H9 (cell line): Measurements from ENCODE around the gene VSTM2L. TPM values are rescaled to one million over a fixed set of nuclear protein-coding genes. Genes with fewer than 3 reads are reported as not detected.

Experiments used
- DNase-seq: peaks from one replicate; pipeline ENCODE4 v3.0.0-alpha.2; 2017
- H2AFZ ChIP-seq: one replicate; pipeline ENCODE4 v1.6.1; 2013; ENCODE audit warnings: mild to moderate bottlenecking, low read length, control low read depth, moderate library complexity
- H2AK5ac ChIP-seq: 2 replicates; pipeline ENCODE4 v1.6.1; 2013; ENCODE audit warnings: low read length, control low read depth, mixed read lengths; ENCODE audit not compliant: insufficient read length
- H2BK120ac ChIP-seq: one replicate; pipeline ENCODE4 v1.6.1; 2013; ENCODE audit warnings: low read depth, mild to moderate bottlenecking, low read length, control low read depth, inconsistent platforms; ENCODE audit not compliant: poor library complexity, severe bottlenecking
- H2BK12ac ChIP-seq: 2 replicates; pipeline ENCODE4 v1.6.1; 2013; ENCODE audit warnings: low read length, control low read depth, mixed read lengths, low read depth; ENCODE audit not compliant: insufficient read length
- H2BK15ac ChIP-seq: 2 replicates; pipeline ENCODE4 v1.6.1; 2013; ENCODE audit warnings: low read depth, low read length, control low read depth
- H2BK20ac ChIP-seq: one replicate; pipeline ENCODE4 v1.6.1; 2013; ENCODE audit warnings: low read depth, mild to moderate bottlenecking, low read length, control low read depth, inconsistent platforms; ENCODE audit not compliant: poor library complexity, severe bottlenecking
- H2BK5ac ChIP-seq: 2 replicates; pipeline ENCODE4 v1.6.1; 2013; ENCODE audit warnings: low read length, control low read depth, mixed read lengths; ENCODE audit not compliant: insufficient read length
- H3K14ac ChIP-seq: 2 replicates; pipeline ENCODE4 v1.6.1; 2013; ENCODE audit warnings: low read length, control low read depth; ENCODE audit not compliant: insufficient read depth
- H3K18ac ChIP-seq: 2 replicates; pipeline ENCODE4 v1.6.1; 2013; ENCODE audit warnings: low read depth, mild to moderate bottlenecking, mixed read lengths, low read length, control low read depth; ENCODE audit not compliant: insufficient read length
- H3K23ac ChIP-seq: 2 replicates; pipeline ENCODE4 v1.6.1; 2013; ENCODE audit warnings: low read length, control low read depth, mixed read lengths, low read depth; ENCODE audit not compliant: insufficient read length
- H3K23me2 ChIP-seq: 2 replicates; pipeline ENCODE4 v1.6.1; 2013; ENCODE audit warnings: low read depth, mild to moderate bottlenecking, mixed read lengths, low read length, control low read depth; ENCODE audit not compliant: insufficient read length, poor library complexity, severe bottlenecking
- H3K27ac ChIP-seq: 2 replicates; pipeline ENCODE4 v1.5.1; 2013; ENCODE audit warnings: low read length, control low read depth, mixed read lengths, low read depth; ENCODE audit not compliant: insufficient read length
- H3K27me3 ChIP-seq: 2 replicates; pipeline ENCODE4 v1.6.1; 2013; ENCODE audit warnings: low read length, control low read depth, inconsistent platforms; ENCODE audit not compliant: insufficient read depth
- H3K4ac ChIP-seq: 2 replicates; pipeline ENCODE4 v1.6.1; 2013; ENCODE audit warnings: low read depth, mild to moderate bottlenecking, control low read depth, inconsistent platforms, low read length, moderate library complexity
- H3K4me1 ChIP-seq: 2 replicates; pipeline ENCODE4 v1.6.1; 2013; ENCODE audit warnings: low read length, control low read depth, inconsistent platforms; ENCODE audit not compliant: insufficient read depth
- H3K4me2 ChIP-seq: 2 replicates; pipeline ENCODE4 v1.6.1; 2013; ENCODE audit warnings: low read length, control low read depth, mixed read lengths; ENCODE audit not compliant: insufficient read length, insufficient read depth
- H3K56ac ChIP-seq: 2 replicates; pipeline ENCODE4 v1.6.1; 2013; ENCODE audit warnings: low read depth, mild to moderate bottlenecking, mixed read lengths, low read length, control low read depth; ENCODE audit not compliant: insufficient read length
- H3K79me1 ChIP-seq: 2 replicates; pipeline ENCODE4 v1.6.1; 2013; ENCODE audit warnings: low read depth, mild to moderate bottlenecking, moderate library complexity, low read length, control low read depth, inconsistent platforms; ENCODE audit not compliant: insufficient read depth, poor library complexity, severe bottlenecking
- H3K79me2 ChIP-seq: 2 replicates; pipeline ENCODE4 v1.6.1; 2013; ENCODE audit warnings: low read length, control low read depth, inconsistent platforms; ENCODE audit not compliant: insufficient read depth
- H3K9ac ChIP-seq: 2 replicates; pipeline ENCODE4 v1.6.1; 2013; ENCODE audit warnings: low read length, control low read depth, mixed read lengths; ENCODE audit not compliant: insufficient read length; ENCODE audit errors: extremely low read depth
- H3K9me3 ChIP-seq: one replicate; pipeline ENCODE4 v1.6.1; 2013; ENCODE audit warnings: low read depth, low read length, inconsistent platforms; ENCODE audit not compliant: control insufficient read depth
- H3T11ph ChIP-seq: one replicate; pipeline ENCODE4 v1.6.1; 2013; ENCODE audit warnings: mild to moderate bottlenecking, low read length, control low read depth, inconsistent platforms
- H4K20me1 ChIP-seq: one replicate; pipeline ENCODE4 v1.6.1; 2013; ENCODE audit not compliant: control insufficient read depth, insufficient read length, insufficient read depth
- H4K5ac ChIP-seq: 2 replicates; pipeline ENCODE4 v1.6.1; 2013; ENCODE audit warnings: low read depth, mild to moderate bottlenecking, mixed read lengths, low read length, control low read depth; ENCODE audit not compliant: insufficient read length
- H4K8ac ChIP-seq: replicated peaks from 2 replicates; pipeline ENCODE4 v1.6.1; 2013; ENCODE audit warnings: low read length, control low read depth, mixed read lengths, low read depth; ENCODE audit not compliant: insufficient read length
- H4K91ac ChIP-seq: 2 replicates; pipeline ENCODE4 v1.6.1; 2013; ENCODE audit warnings: low read depth, mild to moderate bottlenecking, moderate library complexity, mixed read lengths, low read length, control low read depth; ENCODE audit not compliant: insufficient read length
- H3K27ac Mint-ChIP-seq, 3 experiments: 2 replicates in 2 of 3; 3 replicates in 1 of 3; pipeline ENCODE4 v1.8.0; 2020 to 2021; ENCODE audit warnings: mixed read lengths in 3 of 3, mild to moderate bottlenecking in 1 of 3, moderate library complexity in 1 of 3
- H3K27me3 Mint-ChIP-seq: 2 replicates; pipeline ENCODE4 v1.8.0; 2021; ENCODE audit warnings: low read depth, mild to moderate bottlenecking, moderate library complexity, mixed read lengths
- H3K36me3 Mint-ChIP-seq, 3 experiments: 2 replicates in 2 of 3; 3 replicates in 1 of 3; pipeline ENCODE4 v1.8.0; 2020 to 2021; ENCODE audit warnings: low read depth in 3 of 3, mixed read lengths in 3 of 3; ENCODE audit not compliant: insufficient read depth in 1 of 3
- H3K4me1 Mint-ChIP-seq, 2 experiments: 2 replicates each; pipeline ENCODE4 v1.8.0; 2020; ENCODE audit warnings: mixed read lengths in 2 of 2
- H3K4me3 Mint-ChIP-seq, 2 experiments: 2 replicates in 1 of 2; 3 replicates in 1 of 2; pipeline ENCODE4 v1.8.0; 2020 to 2021; ENCODE audit warnings: mild to moderate bottlenecking in 2 of 2, mixed read lengths in 2 of 2, moderate library complexity in 1 of 2
- H3K9me3 Mint-ChIP-seq, 2 experiments: 2 replicates in 1 of 2; 3 replicates in 1 of 2; pipeline ENCODE4 v1.8.0; 2020; ENCODE audit warnings: mild to moderate bottlenecking in 2 of 2, mixed read lengths in 2 of 2, moderate library complexity in 1 of 2
- CTCF ChIP-seq: fragments of 200-600 bp; sonication (generic); conservative IDR thresholded peaks from 3 replicates; pipeline ENCODE4 v1.8.0; 2021; ENCODE audit warnings: antibody characterized with exemption, mild to moderate bottlenecking
- WGBS: extraction: QIAGEN DNeasy Blood & Tissue Kit; methylation state at CpG from one replicate; pipeline ENCODE4 v1.1.7; 2013; ENCODE audit warnings: missing lambda C conversion rate, low lambda C conversion rate, mixed read lengths; ENCODE audit not compliant: insufficient read length; ENCODE audit errors: extremely low coverage; 5-methylcytosine and 5-hydroxymethylcytosine counted together
- total RNA-seq: library from RNA; stranded (reverse); gene quantifications from 2 replicates; pipeline ENCODE4 v1.2.1, GENCODE V29; 2021

VSTM2L gene
- total RNA-seq, 1 experiment from 2014 or later, result 2.1 TPM

- H4K20me1 ChIP-seq, result no peaks in the 10 kb centered on the region
- no peak overlapping the region for H3T11ph ChIP-seq
- H3K18ac ChIP-seq, result no peak overlapping the region
- H3K27me3 ChIP-seq, result no peaks in the 10 kb centered on the region; the same call in 1 of the 2 replicates
- no peak overlapping the region for H2BK120ac ChIP-seq
- H4K91ac ChIP-seq, result no peak overlapping the region
- no peak overlapping the region for H4K8ac ChIP-seq
- H3K14ac ChIP-seq, result no peak overlapping the region
- no peaks in the 10 kb centered on the region for H3K79me2 ChIP-seq
- H2BK12ac ChIP-seq, result no peak overlapping the region
- peaks cover 33% of the 10 kb centered on the region for H3K27me3 Mint-ChIP-seq
- H3K27ac Mint-ChIP-seq, result no peak overlapping the region
- H3K27ac ChIP-seq, result no peak overlapping the region
- H2AK5ac ChIP-seq, result no peak overlapping the region
- H3K79me1 ChIP-seq, result no peaks in the 10 kb centered on the region
- H3K9me3 Mint-ChIP-seq, result no peaks in the 10 kb centered on the region
- no peak overlapping the region for H2BK20ac ChIP-seq
- no peak overlapping the region for H3K4me2 ChIP-seq
- H3K4me1 Mint-ChIP-seq, result peaks cover 55 to 68% of the 10 kb centered on the region in 2 experiments
- no peaks in the 10 kb centered on the region for H3K36me3 Mint-ChIP-seq
- H3K4me3 Mint-ChIP-seq, result no peak overlapping the region
- peaks cover 10% of the 10 kb centered on the region for H3K23me2 ChIP-seq
- no peak overlapping the region for H3K56ac ChIP-seq
- H2AFZ ChIP-seq, result no peak overlapping the region
- H2BK15ac ChIP-seq, result no peak overlapping the region
- H3K4me1 ChIP-seq, result peaks cover 8% of the 10 kb centered on the region; the same call in 1 of the 2 replicates
- DNase-seq, result no peak
- no peak overlapping the region for H4K5ac ChIP-seq
- no CpG with 5 or more reads among the region's 9 CpGs for WGBS
- H3K4ac ChIP-seq, result no peak overlapping the region
- no peak overlapping the region for H3K23ac ChIP-seq
- H2BK5ac ChIP-seq, result no peak overlapping the region
- no peak for TF ChIP-seq CTCF
- no peak overlapping the region for H3K9ac ChIP-seq
- H3K9me3 ChIP-seq, result no peaks in the 10 kb centered on the region
These were observed 8.3 kb downstream of the VSTM2L start for GRCh38 chr20:37911261-37911660.
